ENCODE data around the gene ZFYVE9.
"Not testable (repeated sequence)": the region's sequence is repeated elsewhere in the genome, so short reads cannot be mapped to it uniquely, and the experiment has no call there.

Gene ZFYVE9

DNA sequence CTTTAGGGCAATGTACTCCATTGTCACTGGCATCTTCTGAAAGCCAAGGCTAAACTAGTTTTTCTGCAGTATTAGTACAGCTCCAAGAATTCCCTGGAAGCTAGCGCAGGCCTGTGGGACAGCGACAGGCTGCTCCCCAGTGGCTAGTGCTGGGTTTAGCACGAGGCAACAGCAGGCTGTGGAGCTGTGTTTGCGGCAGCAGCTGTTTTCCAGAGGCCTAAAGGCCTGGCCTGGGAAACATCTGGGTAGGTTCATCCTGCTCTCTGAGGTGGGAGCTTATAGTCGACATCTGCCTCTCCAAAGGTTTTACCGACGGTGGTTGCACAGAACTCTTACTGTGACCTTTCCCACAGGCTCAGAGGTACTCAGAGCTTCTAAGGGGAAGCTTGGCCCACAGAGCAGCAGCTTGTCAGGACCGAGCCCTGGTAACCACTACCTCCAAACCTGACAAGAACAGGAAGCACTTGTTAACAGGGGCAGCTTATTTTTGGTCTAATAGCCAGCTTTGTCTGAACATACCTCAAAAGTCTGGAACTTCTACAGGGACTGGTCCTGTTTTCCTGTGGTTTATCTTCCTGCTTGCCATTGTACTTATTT is 206.9 kb downstream of the ZFYVE9 start:
- DNase-seq: peak; percentile 33

DNA sequence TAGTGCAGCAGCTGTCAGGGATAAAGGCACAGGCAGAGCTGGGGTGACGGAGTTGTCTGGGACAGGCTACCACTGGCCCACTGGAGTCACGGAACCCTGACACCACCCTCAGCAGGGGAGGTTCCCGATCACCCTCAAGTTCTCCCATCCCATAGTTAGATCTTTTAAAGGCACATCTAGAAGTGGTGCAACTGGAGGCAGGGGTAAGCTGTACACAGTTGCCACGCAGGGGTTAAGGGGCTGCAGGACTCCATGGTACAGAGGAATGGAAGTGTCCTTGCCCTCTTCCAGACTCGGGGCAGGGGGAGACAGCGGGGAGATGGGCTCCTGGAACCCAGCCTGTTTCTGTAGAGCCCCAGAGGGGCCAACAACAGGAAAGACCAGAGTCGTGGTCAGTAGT is 210.8 kb downstream of the ZFYVE9 start:
- DNase-seq: no peak

DNA sequence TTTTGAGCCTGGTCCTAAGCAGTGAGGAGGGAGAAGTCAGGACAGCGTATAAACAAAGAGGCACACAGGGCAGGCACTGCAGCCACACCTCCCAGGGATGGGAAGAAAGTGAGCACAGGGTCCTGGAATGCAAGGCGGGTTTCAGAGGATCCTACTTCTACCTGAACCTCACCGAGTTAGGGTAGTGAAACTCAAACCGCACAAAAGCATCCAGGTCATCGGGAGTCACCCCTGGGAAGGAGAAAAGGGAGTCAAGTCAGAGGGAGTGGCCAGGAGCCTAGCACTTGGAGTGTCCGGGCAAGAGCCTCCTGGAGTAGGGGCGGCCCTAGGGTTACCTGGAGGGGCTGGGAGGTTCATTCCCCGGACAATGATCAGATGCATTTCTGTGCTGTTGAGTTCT is 213.5 kb downstream of the ZFYVE9 start:
- no peak for DNase-seq

DNA sequence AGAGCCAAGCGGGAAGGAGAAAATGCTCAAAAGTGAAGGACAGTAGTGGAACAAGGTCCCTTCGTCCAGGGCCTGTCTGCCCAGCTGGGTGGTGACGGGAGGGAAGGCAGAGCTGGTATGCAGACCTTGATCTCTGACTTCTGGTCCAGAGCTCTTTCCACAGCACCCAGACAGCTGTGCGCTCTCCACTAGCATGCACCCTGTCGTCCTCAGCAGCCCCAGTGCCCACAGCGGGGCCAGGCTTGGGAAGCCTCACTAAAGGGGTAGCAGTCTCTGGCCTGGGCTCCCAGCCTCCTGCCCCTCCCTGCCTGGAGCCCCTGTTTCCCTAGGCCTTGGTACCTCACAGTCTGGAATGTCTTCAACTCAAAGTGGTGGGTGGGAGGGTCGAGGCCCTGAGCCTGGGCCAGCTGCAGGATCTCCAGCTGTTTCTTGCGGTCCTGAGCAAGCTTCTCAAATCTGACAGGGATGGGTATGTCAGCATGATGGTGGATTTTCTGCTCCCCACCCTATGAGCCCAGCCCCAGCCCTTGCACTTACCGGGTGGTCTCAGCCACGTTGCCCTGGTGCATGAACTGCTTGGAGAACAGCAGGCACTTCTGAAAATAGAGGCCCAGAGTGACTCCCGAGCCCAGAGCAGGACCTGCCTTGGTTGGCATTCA is 214.1 kb downstream of the ZFYVE9 start:
- DNase-seq: no peak

DNA sequence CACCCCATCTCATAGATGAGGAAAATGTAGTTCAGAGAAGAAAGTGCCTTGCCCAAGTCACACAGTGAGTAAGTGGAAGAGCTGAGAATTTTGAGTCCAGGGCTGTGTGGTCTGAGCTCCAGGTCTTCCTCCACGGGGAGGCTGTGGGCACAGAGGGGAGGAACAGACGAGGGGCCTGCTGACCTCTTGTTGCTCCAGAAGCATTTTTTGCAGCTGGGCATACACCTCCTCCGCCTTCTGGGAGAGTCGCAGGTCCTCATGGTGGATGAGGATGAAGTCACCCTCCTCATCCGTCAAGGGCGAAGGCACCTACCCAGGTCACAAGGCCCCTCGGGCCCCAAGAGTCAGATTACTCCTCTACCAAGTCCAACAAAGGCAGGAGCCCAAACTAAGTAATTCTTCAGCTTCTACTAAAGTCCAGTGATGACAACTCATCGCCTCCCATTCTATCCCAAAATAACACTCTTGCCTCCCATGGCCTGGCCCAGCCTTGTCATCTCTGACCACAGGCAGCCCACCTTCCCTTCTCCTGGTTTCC is 215.0 kb downstream of the ZFYVE9 start:
- DNase-seq: no peak

DNA sequence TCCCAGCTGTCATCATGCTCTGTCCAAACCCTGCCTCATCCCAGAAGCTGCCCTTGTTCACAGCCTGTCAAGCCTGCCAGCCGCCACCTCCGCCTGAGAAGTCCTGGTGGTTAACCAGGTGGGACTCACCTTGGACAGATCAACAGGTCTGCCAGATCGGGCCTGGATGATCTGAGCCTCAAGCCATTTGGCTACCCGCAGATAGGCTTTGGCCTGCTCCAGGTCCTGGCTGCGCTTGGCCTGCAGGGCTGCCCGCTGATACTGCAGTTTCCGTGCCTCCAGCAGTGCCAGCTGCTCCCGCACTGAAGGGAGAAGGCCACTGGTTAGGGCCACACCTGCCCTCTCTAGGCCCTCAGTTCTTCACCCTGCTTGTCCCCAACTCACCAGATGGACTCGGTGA is 215.5 kb downstream of the ZFYVE9 start:
- DNase-seq: no peak

DNA sequence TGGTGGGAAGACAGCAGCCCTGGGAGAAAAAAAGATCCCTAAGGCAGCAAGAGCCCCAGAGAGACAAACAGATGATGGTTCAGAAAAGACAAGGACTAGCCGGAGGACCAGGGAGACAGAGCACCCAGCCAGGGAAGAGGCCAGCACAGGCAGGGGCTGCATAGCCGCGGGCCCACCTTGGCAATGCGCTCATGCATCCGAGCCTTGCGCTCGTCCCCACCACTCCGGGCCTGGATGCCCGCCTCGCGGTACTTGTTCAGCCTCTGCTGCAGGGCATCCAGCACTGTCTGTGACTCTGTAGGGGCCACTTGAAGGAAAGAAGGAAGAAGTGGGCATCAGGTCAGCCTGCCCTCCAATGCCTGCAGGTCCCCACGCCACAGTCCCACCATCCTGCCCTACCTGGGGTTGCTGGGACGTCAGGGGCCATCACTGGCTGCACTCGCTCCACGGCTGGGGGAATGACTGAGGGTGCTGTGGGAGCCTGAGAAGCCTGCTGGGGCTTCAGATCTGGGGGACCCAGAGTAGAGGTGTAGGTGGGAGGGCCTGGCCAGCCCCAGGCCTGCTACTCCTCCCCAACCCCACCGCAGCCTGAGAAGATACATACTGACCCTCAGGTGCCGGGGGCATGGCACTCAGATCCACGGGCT is 217.1 kb downstream of the ZFYVE9 start:
- no peak for DNase-seq

DNA sequence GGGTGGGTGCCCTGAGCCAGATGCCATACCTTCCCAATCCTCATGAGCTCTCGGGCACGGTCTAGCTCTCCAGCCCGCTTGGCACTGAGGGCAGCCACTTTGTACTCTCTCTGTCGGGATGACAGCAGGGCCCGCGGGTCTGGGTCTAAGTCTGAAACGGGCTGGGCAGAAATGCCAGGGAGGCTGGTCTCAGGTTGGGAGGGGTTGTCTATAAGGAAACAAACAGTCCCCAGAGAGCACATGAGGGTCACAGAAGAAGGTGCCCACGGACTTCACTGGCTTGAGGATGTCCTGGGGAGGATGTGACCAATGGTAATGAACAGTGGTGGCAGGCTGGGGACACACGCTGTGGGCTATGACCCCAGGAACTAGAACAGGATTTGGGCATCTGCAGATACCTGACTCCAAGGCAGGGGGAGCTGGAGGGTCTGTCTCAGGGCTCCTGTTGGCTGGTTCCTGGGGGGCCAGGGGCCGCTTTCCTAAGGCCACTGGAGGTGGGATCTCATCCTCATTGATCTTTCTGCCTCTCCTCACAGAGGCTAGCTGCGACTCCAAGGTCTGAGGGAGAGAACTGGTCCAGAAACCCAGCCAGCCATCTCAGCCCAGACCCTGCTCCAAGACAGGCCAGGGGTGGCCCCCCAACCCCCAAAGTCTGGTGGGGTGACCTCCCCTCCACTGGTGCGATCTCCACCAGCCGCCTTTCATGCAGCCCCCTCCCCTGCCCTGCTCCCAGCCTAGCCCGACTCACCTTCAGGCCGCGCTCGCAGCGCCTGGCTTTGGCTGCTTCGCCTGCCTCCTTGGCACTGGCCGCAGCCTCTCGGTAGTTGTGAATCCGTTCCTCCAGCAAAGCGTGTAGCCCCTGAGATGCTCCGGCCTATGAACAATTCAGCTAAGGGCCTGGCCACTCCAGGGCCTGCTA is 218.0 kb downstream of the ZFYVE9 start:
- no peak for DNase-seq

DNA sequence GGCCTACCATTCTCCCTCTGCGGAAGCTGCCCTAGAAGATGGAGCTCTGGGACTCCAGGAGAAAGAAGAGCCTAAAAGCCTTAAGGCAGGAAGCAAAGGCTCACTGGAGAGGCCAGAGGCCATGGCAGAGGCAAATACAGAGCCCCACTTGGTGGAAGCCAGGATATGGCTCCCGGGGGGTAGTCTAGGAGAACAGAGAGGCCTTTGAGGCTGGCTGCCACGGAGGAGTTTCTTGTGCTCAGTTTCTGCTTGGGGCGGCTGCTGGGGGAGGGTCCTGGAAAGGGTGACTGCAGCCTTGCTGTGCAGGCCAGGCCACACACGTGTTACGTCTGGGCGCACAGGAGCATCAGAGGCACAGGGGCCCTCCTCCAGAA is 218.7 kb downstream of the ZFYVE9 start:
- no peak for DNase-seq

DNA sequence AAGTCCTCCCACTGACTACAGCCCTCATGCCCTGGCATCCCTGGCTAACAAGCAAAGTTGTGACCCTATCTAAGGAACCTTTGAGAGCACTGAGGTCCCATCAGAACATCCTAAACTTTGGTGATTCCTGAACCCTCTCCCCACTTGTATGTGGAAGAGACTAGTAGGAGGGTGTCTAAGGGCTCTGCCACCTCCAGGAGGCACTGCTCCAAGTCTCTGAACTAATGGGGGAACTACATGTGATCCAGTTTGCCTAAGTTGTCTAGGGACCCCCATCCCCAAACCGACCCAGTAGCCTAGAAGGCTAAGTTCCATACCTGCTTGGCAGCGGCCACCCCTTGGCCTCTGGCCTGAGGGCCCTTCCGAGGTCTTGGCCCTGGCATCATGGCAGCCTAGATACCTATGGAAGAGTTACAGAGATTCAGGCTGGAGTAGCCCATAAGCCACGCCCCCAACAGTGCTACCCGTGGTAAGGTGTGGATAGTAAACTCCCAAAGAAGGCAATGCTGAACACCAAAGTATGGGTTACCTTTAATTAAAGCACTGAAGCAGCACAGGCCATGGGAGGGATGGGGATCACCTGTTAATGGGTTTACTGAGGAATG is 222.4 kb downstream of the ZFYVE9 start:
- DNase-seq: no peak

DNA sequence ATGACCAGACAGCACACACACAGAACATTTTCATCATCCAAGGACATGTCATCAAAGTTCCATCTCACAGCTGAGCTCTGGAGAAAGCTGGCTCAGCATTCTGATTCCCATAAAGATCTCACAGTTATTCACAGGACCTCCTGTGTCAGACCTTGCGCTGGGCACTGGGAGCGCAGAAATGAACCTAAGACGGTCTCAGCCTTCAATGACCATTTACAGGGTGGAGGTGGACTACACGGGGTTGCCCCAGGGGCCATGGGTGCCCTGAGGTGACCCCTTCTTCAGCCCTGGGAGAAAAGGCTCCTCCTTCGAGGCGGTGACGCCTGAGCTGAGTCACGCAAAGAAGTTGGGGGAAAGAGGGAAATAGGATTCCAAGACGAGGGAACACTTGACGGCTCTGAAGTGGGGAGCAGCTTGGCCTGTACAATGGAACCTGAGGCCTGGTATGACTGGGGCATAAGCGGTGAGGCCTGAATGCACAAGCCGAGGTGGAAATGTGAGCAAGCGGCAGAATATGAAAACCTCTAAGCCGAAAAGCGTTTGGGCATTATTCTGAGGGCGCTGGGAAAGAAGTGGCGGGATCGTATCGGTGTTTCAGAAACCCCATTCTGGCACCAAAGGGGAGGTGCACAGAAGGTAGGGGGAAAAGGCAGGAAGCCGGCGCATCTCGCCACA is 223.3 kb downstream of the ZFYVE9 start:
- DNase-seq: peak; percentile 79

DNA sequence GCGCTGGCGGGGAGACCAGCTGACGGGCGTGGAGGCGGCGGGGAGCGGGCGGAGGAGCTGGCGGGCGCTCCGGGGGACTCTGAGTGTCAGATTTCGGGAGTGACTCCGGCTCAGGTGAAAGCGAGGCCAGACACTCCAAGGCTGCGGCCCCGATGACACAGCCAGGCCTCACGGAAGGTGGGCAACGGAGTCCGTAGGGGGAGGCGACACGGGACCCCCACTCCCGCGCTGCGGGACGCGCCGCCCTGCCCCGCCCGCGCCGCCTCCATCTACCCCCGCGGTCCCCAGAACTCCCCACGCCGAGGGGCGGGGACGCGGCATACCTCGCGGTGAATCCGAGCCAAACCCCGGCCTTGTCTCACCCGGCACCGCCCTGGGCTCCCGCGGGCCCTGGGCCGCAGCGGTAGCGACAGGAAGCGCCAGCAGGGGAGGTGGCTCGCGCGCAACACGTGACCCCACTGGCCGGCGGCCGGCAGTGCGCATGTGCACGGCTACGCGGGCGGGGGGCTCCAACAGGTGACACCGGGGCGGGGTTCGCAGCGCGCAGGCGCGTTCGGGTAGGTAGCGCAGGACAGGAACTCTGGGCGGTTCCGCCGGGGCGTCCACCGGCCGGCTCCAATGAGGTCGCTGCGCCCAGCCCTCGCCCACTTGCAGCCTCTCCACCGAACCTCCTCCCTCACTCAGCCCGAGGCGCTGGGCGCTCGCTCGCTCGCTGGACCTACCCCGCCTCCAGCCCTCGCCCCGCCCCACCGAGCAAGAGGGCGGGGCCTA is 224.0 kb downstream of the ZFYVE9 start, which contains the start of gene CC2D1B:
Gene CC2D1B, minus strand, starts transcription at position 460 of the 771 bp plus-strand sequence. CDS start 1,585 bp downstream, outside the sequence.
- DNase-seq: peak; percentile 94

DNA sequence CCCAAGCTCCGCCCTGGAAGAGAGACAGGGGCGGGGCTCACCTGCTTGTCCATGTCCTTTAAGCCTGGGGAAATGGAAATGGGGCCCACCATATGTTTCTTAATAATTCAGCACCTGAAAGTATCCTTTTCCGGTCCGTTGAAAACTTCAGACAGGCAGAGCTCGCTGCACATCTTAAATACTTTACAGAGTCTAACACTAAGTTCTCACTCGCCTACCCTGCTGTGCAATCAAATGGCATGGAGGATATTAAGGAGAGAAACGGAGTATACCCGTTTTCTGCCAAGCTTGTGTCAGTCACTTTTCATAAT is 224.6 kb downstream of the ZFYVE9 start:
- DNase-seq: no peak

DNA sequence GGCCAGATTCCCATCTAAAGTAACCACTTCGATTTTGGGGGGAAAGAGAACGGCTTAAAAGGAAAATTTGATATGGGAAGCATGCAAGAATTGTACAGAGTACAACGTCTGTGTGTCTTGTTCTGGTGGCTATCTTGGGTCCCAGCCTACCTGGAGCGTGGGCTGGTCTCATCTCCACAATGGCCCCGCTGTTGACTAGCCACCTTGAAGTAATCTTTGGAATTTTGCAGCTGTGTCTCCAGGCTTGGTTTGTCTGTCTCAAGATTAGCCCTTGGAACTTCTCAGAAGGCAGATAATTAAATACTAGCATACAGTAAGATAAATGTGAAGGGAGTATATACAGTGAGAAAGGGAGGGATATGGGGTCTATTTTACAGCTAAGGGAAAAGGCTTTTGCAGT is 225.4 kb downstream of the ZFYVE9 start:
- no peak for DNase-seq

DNA sequence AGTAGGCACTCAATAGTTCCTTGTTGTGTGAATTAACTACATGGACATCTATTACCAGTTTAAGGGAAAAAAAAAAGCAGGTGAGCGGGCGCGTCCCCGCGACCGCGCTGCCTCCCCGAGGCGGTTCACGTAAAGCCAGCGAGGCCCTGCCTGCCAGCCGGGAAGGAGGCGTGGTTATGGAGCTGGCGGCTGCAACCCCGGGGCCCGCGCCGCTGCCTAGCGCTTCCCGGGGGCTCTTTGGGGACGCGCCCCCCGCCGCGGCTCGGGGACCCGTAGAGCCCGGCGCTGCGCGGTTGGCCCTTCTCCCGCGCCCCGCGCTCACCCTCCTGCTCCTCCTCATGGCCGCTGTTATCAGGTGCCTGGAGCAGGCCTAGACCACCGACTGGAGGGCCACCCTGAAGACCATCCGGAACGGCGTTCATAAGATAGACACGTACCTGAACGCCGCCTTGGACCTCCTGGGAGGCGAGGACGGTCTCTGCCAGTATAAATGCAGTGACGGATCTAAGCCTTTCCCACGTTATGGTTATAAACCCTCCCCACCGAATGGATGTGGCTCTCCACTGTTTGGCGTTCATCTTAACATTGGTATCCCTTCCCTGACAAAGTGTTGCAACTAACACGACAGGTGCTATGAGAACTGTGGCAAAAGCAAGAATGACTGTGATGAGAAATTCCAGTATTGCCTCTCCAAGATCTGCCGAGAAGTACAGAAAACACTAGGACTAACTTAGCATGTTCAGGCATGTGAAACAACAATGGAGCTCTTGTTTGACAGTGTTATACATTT is 226.7 kb downstream of the ZFYVE9 start:
- peak; percentile 34 for DNase-seq

DNA sequence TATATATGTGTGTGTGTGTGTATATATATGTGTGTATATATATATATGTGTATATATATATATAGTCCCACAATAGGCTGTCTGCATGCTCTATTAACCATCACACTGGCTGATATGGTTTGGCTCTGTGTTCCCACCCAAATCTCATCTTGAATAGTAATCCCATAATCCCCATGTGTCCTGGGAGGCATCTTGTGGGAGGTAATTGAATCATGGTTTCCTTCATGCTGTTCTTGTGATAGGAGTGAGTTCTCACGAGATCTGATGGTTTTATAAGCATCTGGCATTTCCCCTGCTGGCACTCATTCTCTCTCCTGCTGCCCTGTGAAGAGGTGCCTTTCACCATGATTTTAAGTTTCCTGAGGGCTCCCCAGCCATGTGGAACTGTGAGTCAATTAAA is 228.0 kb downstream of the ZFYVE9 start:
- not testable (repeated sequence) for DNase-seq

DNA sequence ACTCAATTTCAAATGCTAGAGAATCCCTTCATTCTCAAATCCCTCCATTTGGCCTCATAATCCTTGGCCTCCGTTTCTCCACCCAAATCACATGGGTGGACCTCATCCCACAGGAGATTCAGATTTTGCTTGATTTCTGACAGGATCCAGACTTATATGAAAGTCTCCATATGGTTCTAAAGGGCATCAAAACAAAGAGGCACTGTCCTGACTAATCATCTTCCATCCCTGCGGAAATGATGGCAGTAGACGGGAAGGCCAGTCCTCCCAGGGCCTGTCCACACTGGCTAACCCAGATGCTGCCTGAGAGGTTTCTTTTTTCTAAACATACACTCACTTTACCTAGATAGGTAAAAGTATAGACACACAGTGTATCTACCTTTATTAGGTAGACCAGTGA is 243.5 kb downstream of the ZFYVE9 start:
- no peak for DNase-seq

DNA sequence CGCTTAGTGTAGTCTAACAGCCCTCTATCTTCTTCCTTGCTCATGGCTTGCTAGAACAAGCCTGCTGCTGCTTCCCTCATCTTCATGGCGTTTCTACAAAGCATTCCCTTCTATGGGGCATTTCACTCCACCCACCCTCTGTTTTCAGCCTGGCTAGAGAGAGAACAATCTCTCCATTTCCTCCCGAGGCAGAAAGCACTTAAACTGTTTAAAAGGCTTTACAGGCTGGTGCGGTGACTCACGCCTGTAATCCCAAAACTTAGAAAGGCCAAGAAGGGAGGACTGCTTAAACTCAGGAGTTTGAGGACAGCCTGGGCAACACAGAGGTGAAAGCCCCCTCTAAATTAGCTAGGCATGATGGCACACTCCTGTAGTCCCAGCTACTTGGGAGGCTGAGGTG is 244.6 kb downstream of the ZFYVE9 start:
- no peak for DNase-seq

DNA sequence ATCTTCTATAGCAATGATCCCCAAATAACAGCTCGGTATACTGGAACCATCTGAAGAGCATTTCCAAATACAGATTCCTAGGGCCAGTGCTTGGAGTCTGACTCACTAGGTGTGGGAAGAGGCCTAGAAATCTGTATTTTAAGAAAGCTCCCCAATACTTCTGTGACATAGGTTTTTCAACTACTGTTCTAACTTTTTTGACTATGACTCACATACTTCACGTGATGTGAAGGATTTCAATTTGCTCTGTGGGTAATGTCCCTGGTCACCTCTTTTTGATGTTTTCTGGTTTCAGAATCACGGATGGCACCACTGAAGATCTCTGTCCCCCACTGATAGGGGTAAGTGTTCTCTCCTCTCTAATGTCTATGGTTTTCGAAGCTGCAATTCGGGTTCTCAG is 251.3 kb downstream of the ZFYVE9 start:
- no peak for DNase-seq
